Endothelial cell of umbilical vein (primary cell): ENCODE data around the gene SH3D19.

Source experiments
- MYC ChIP-seq: IDR thresholded peaks from one replicate; pipeline ENCODE4 v1.6.1; 2011; ENCODE audit warnings: mild to moderate bottlenecking, low read depth, low read length
- POLR2A ChIP-seq: IDR thresholded peaks from 2 replicates; pipeline ENCODE4 v1.6.1; 2012; ENCODE audit warnings: low read depth, mild to moderate bottlenecking, control low read depth, low read length
- TF ChIP-seq, protein P1 (sequence below), 2 donors: IDR thresholded peaks; 1 replicate in 1 of 2; 2 replicates in 1 of 2; pipeline ENCODE4 v1.5.1; 2011; ENCODE audit warnings: low read length in 2 of 2, mild to moderate bottlenecking in 2 of 2, moderate library complexity in 2 of 2, control low read depth in 1 of 2, inconsistent platforms in 1 of 2, low read depth in 1 of 2; ENCODE audit not compliant: insufficient read depth in 1 of 2; ENCODE audit errors: extremely low read depth in 1 of 2

DNA sequence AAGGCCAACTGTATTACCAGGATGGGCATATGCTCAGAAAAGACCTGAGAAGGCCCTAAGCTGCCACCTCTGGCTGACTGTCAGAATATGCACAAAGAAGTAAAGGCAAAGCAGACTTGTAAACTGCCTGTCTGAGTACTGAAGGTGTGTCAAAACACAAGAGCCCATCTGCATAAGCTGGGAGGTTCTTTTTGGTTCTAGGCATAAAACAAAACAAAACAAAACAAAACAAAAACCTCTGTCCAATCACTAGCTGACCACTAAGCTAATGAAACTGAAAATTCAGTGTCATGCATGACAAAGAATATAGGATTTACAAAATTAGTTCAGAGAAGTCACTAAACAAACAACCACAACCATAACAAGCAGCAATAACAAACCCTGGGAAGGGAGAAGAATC is 20.6 kb downstream of the SH3D19 start:
- TF ChIP-seq, protein P1, sequence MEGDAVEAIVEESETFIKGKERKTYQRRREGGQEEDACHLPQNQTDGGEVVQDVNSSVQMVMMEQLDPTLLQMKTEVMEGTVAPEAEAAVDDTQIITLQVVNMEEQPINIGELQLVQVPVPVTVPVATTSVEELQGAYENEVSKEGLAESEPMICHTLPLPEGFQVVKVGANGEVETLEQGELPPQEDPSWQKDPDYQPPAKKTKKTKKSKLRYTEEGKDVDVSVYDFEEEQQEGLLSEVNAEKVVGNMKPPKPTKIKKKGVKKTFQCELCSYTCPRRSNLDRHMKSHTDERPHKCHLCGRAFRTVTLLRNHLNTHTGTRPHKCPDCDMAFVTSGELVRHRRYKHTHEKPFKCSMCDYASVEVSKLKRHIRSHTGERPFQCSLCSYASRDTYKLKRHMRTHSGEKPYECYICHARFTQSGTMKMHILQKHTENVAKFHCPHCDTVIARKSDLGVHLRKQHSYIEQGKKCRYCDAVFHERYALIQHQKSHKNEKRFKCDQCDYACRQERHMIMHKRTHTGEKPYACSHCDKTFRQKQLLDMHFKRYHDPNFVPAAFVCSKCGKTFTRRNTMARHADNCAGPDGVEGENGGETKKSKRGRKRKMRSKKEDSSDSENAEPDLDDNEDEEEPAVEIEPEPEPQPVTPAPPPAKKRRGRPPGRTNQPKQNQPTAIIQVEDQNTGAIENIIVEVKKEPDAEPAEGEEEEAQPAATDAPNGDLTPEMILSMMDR (IDR thresholded peaks at IDR 0.05; ENCODE audit: extremely low read depth in 1 of 2, insufficient read depth in 1 of 2, low read depth in 1 of 2, low read length in 2 of 2) = no peak
- TF ChIP-seq POLR2A (no peak), MYC (no peak)
